Measurements from ENCODE around the gene GLTP. TPM values are rescaled to one million over a fixed set of nuclear protein-coding genes. Genes with fewer than 3 reads are reported as not detected.

Gene GLTP
- polyA plus RNA-seq, 1 donor from 2014 or later: 47.8 TPM

DNA sequence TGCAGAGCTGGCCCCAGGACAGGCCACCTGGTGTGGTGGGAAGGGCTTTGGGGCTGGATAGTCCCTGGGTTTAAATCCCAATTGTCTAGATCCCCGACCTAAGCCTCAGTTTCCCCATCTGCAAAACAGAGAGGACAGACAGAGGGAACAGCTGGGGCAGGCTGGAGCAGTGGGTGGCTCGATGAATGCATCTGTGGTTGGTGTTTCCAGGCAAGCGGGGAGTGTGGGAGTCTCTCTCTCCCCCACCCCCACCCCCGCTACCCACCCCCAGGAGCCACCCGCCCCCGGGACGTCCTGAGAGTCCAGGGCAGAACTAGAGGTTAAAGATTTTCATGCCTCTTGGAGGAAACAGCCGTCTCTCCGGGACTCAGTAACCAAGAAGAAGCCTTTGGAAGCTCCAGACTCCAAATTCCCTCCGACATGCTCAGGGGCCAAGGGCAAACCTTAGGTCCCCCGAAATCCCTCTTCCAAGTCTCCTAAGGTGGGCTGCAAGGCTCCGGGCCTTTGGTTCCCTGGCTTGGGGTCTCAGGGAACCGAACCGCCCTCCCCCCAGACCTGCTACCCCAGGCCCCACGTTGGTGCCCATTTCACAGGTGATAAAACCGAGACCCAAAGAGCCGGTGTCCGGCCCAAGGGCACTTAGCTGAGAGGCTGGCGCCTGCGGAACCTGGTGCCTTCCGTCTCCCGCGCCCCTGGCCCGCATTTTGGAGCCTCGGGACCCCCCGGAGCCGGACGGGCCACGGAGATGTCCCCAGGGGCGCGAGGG, 47.6 kb downstream of the GLTP start:
- Mint-ChIP-seq H3K27ac (no peak overlapping the region), H3K36me3 (peaks cover 3% of the 10 kb centered on the region), H3K27me3 (peaks cover 19% of the 10 kb centered on the region), H3K4me1 (peaks cover 0 to 3% (median 2%) of the 10 kb centered on the region in 3 donors), H3K9me3 (no peaks in the 10 kb centered on the region), H3K4me3 (no peak overlapping the region)

GRCh38 chr12:109831929-109832328, 48.4 kb downstream of the GLTP start:
- peaks cover 3% of the 10 kb centered on the region for H3K36me3 Mint-ChIP-seq

DNA sequence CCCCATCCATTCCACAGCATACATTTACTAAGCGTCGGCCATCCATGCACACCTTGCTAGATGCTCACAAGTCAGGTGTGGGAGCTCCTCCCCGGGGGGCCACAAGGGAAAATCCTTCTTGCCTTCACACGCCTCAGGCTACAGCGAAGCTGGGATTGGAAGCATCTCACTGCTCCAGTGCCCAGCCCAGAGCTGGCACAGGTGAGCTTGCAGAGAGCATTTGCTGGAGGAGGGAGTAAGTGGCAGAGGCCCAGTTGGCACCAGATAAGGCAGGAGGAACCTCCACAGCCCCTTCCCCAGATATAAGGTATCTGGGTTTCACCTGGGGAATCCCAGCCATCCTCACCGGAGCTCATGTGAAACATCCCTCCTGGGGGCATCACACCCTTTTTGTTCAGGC, 49.0 kb downstream of the GLTP start:
- Mint-ChIP-seq H3K27ac (peak overlapping the region in 1 of 3 donors; percentile 33), H3K36me3 (peaks cover 3% of the 10 kb centered on the region), H3K27me3 (peaks cover 19% of the 10 kb centered on the region), H3K4me3 (no peak overlapping the region), H3K4me1 (peaks cover 0 to 5% (median 2%) of the 10 kb centered on the region in 3 donors), H3K9me3 (no peaks in the 10 kb centered on the region)

More at GRCh38 chr12:109831929-109832328, 48.4 kb downstream of the GLTP start:
- Mint-ChIP-seq H3K4me3 (no peak overlapping the region), H3K27me3 (peaks cover 19% of the 10 kb centered on the region), H3K9me3 (no peaks in the 10 kb centered on the region), H3K4me1 (peaks cover 0 to 5% (median 2%) of the 10 kb centered on the region in 3 donors), H3K27ac (no peak overlapping the region)

GRCh38 chr12:109830718-109831117, 49.6 kb downstream of the GLTP start:
- H3K4me3 Mint-ChIP-seq: peak overlapping the region in 1 of 4 donors; percentile 19
- peaks cover 19% of the 10 kb centered on the region for H3K27me3 Mint-ChIP-seq
- peaks cover 3% of the 10 kb centered on the region for H3K36me3 Mint-ChIP-seq
- peak overlapping the region in 2 of 3 donors; percentile 0 to 33 for H3K27ac Mint-ChIP-seq
- no peaks in the 10 kb centered on the region for H3K9me3 Mint-ChIP-seq
- peaks cover 0 to 5% (median 2%) of the 10 kb centered on the region in 3 donors for H3K4me1 Mint-ChIP-seq

DNA sequence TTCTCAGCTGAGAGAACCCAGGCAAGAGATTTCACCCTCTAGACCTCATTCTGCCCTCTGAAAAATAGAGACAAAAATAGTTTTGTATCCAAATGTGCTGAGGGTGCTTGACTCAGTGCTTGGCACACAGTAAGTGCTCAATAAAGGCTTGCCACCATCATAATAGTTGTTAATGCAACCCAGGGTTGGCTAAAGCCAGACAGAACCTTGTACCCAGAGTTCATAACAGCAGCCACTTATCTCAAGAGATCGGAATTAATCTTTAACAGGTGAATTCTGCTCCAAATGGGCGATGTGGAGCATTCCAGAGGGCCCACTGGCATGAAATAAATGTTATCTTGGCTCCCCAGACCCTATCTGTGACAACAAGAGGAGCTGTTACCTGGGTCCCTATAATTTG, 50.1 kb downstream of the GLTP start:
- H3K4me1 Mint-ChIP-seq: peaks cover 0 to 5% (median 2%) of the 10 kb centered on the region in 3 donors
- no peak overlapping the region for H3K27ac Mint-ChIP-seq
- H3K9me3 Mint-ChIP-seq: no peaks in the 10 kb centered on the region
- peaks cover 19% of the 10 kb centered on the region for H3K27me3 Mint-ChIP-seq
- H3K36me3 Mint-ChIP-seq: peaks cover 3% of the 10 kb centered on the region
- no peak overlapping the region for H3K4me3 Mint-ChIP-seq

GRCh38 chr12:109829667-109830066, 50.7 kb downstream of the GLTP start:
- Mint-ChIP-seq H3K4me1 (peaks cover 0 to 5% (median 2%) of the 10 kb centered on the region in 3 donors), H3K36me3 (peaks cover 3% of the 10 kb centered on the region), H3K27me3 (peaks cover 16% of the 10 kb centered on the region), H3K27ac (no peak overlapping the region), H3K9me3 (no peaks in the 10 kb centered on the region), H3K4me3 (no peak overlapping the region)

DNA sequence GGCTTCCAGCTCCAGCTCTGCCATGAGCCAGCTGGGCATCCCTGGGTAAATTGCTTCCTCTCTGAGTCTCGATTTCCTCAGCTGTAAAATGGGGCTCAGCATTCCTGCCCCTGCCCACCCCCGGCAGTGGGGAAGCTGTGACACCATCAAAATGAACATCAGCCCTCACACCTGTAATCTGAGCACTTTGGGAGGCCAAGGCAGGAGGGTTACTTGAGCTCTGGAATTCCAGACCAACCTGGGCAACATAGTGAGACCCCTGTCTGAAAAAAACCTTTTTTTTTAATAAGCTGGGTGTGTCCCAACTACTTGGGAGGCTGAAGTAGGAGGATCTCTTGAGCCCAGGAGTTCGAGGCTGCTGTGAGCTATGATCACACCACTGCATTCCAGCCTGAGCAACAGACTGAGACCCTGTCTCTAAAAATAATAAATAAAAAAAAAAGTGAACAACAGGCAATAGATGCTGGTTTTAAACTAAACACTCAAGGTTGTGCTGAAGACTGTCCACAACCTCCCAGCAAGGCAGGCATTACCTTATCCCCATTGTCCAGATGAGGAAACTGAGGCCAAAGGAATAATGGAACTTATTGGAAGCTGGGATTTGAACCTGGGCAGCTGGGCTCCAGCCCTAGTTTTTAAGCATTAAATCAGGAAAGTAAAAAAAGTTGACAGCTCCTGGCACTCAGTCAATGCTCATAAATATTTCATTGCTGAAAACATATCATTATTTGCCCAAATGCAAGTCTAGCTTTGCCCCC, 51.4 kb downstream of the GLTP start:
- no peak overlapping the region for H3K4me3 Mint-ChIP-seq

DNA sequence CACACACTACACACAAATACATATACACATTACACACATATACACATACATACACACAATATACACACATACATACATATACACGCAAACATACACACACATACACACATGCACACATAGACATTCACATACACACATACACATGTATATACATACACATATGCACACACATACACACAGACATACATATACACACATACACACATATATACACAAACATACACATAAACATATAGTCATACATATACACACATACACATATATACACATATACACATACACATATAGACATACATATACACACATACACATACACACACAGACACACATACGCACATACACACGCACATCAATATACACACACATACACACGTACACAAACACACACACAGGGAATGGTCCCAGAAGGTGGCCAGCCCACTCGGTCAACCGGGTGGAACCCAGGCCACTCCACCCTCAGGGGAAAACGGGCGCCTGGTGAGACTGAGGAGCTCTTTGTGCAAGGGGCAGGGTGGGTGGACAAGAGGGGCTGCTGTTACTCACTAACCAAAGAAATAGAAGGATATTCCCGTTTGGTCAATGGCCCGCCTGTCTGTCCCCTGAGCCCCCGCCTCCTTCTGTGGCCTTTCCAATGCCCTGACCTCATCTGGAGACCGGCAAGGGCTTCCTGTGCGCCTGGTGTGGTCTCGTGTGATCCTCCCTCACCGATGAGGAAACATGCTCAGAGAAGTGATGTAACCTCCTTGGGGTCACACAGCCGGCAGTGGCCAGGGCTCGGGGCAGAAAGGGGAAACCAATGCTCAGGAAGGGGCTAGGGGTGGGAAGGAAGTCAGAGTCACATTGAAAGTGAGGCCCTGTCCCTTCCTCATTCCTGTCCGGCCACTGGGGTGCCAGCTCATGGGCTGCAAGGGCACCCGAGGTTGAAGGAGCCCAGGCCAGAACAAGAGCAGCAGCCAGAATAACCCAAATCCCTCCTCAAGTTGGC, 52.5 kb downstream of the GLTP start:
- H3K9me3 Mint-ChIP-seq: no peaks in the 10 kb centered on the region
- peaks cover 3% of the 10 kb centered on the region for H3K36me3 Mint-ChIP-seq
- no peak overlapping the region for H3K4me3 Mint-ChIP-seq
- peaks cover 0 to 2% (median 2%) of the 10 kb centered on the region in 3 donors for H3K4me1 Mint-ChIP-seq
- peak overlapping the region in 2 of 3 donors; percentile 27 to 32 for H3K27ac Mint-ChIP-seq
- H3K27me3 Mint-ChIP-seq: peaks cover 11% of the 10 kb centered on the region

More for the DNA sequence above, 51.4 kb downstream of the GLTP start:
- Mint-ChIP-seq H3K4me1 (peaks cover 0 to 5% (median 2%) of the 10 kb centered on the region in 3 donors), H3K27ac (no peak overlapping the region), H3K27me3 (peaks cover 16% of the 10 kb centered on the region), H3K9me3 (no peaks in the 10 kb centered on the region), H3K36me3 (peaks cover 3% of the 10 kb centered on the region)

- Mint-ChIP-seq H3K36me3 (peaks cover 3% of the 10 kb centered on the region), H3K27me3 (peaks cover 11% of the 10 kb centered on the region), H3K27ac (no peak overlapping the region), H3K4me1 (peaks cover 0 to 2% (median 2%) of the 10 kb centered on the region in 3 donors), H3K9me3 (no peaks in the 10 kb centered on the region), H3K4me3 (no peak overlapping the region)
These were observed 53.3 kb downstream of the GLTP start for GRCh38 chr12:109827080-109827479.

DNA sequence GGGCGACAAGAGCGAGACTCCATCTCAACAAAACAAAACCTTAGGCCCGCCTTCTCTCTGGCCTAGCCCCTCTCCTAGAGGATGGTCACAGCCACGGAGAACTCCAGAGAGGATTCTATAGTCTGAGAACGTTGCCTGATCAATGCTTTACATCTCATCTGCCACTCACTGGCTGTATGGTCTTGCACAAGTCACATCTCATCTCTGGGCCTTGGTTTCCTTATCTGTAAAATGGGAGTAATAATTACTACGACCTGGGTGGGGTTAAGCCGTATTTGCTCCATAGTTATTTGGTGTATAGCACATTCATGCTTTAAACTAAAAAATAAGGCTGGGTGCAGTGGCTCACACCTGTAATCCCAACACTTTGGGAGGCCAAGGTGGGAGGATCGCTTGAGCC, 55.6 kb downstream of the GLTP start:
- Mint-ChIP-seq H3K27me3 (peaks cover 4% of the 10 kb centered on the region), H3K4me3 (no peak overlapping the region), H3K4me1 (peaks cover 0 to 2% (median 0%) of the 10 kb centered on the region in 3 donors), H3K27ac (no peak overlapping the region), H3K9me3 (no peaks in the 10 kb centered on the region), H3K36me3 (no peaks in the 10 kb centered on the region)

GRCh38 chr12:109822951-109823411, 57.4 kb downstream of the GLTP start:
- Mint-ChIP-seq H3K4me3 (no peak overlapping the region), H3K27ac (no peak overlapping the region), H3K36me3 (no peaks in the 10 kb centered on the region), H3K27me3 (peaks cover 5% of the 10 kb centered on the region), H3K4me1 (peaks cover 0 to 2% (median 0%) of the 10 kb centered on the region in 3 donors), H3K9me3 (no peaks in the 10 kb centered on the region)

GRCh38 chr12:109822416-109822815, 57.9 kb downstream of the GLTP start:
- H3K27me3 Mint-ChIP-seq: peaks cover 5% of the 10 kb centered on the region
- H3K27ac Mint-ChIP-seq: no peak overlapping the region
- H3K9me3 Mint-ChIP-seq: no peaks in the 10 kb centered on the region
- peaks cover 0 to under 1% (median 0%) of the 10 kb centered on the region in 3 donors for H3K4me1 Mint-ChIP-seq
- H3K4me3 Mint-ChIP-seq: no peak overlapping the region
- no peaks in the 10 kb centered on the region for H3K36me3 Mint-ChIP-seq

GRCh38 chr12:109821968-109822367, 58.4 kb downstream of the GLTP start:
- Mint-ChIP-seq H3K4me3 (no peak overlapping the region), H3K27me3 (peaks cover 6% of the 10 kb centered on the region), H3K9me3 (no peaks in the 10 kb centered on the region), H3K36me3 (no peaks in the 10 kb centered on the region), H3K4me1 (no peaks in the 10 kb centered on the region), H3K27ac (no peak overlapping the region)

- Mint-ChIP-seq H3K27ac (no peak overlapping the region), H3K36me3 (no peaks in the 10 kb centered on the region), H3K4me1 (no peaks in the 10 kb centered on the region), H3K4me3 (no peak overlapping the region), H3K9me3 (no peaks in the 10 kb centered on the region), H3K27me3 (peaks cover 7% of the 10 kb centered on the region)
These were observed 59.4 kb downstream of the GLTP start for GRCh38 chr12:109820816-109821381.
